GM19452 (cell line): ENCODE results near the gene MSI2.
"Not testable (repeated sequence)": the region's sequence is repeated elsewhere in the genome, so short reads cannot be mapped to it uniquely, and the experiment has no call there.

Source experiments
- ATAC-seq: cut with Tn5 transposase; IDR thresholded peaks from one replicate; pipeline ENCODE4 v1.9.1; 2021; ENCODE audit not compliant: unreplicated experiment

MSI2 gene

DNA sequence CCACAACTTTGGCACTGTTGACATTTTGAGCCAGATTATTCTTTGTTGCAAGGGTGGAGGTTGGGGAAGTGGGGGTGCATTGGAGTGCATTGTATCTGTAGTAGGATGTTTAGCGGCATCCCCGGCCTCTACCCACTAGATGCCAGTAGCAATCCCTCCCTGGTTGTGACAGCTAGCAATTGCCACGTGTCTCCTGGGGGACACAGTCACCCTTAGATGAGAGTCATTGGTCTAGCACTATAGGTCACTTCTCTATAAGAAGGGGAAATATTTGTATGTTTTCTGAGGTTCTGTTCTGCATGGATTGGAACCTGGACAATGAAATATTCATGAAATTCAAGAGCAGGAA, 32.4 kb downstream of the MSI2 start:
- ATAC-seq = no peak

DNA sequence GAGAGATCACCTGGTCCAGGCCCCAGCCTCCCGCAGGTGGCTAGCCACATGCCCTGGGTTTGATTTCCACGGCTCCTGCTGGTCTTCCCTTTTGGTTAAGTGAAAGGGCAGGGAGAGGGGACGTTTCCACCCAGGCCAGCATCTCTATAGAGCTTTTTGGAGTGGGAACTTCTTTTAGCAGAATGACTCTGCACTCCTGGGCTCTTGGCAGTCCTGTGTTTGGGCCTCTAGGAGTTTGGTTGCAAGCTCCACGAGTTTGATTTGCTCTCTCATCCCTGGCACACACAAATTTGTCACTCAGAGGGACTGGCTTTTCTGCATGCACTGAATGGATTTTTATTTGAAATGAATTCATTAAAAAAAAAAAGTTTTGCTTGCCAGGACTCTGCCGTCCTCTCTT, 32.8 kb downstream of the MSI2 start:
- no peak for ATAC-seq

GRCh38 chr17:57289613-57290012, 33.3 kb downstream of the MSI2 start:
- no peak for ATAC-seq

DNA sequence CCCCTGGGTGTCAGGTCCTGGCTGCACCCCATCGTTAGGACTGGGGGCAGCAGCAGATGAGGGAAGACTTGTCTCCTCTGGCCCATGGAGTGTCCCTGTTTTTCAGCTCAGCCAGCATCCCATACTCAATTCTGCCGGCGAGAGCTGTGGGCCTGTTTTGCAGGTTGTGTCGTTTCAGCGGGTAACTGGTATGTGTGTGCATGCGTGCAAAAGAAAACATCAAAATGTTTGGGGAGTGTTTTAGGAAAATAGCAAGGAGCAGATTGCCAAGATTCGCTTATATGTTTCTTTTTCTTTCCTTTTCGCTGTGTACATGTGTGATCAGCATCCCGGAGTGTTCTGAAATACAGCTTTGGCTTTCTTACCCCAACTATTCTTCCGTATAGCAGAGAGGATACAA, 34.7 kb downstream of the MSI2 start:
- ATAC-seq = no peak

- no peak for ATAC-seq
Observed at GRCh38 chr17:57292091-57292490, 35.8 kb downstream of the MSI2 start.

DNA sequence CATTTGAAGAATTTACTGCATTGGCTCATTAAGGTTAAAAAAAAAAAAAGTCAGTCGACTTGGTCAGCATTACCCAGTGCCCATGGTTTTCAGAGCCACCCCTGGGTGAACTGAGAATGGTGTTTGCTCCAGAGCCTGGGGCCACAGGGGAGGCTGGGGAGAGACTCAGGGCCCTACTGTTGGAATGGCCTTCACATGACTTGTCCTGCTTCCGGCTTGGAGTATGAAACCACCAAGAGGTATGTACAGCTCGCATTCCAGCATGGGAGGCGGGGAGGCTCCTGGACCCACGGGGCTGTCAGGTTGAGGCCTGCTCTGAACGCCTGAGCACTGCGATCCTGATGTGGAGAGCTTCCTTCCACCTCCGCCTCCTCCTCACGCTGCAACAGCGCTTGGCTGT, 36.8 kb downstream of the MSI2 start:
- ATAC-seq = no peak

- no peak for ATAC-seq
Observed at GRCh38 chr17:57294101-57294500, 37.8 kb downstream of the MSI2 start.

DNA sequence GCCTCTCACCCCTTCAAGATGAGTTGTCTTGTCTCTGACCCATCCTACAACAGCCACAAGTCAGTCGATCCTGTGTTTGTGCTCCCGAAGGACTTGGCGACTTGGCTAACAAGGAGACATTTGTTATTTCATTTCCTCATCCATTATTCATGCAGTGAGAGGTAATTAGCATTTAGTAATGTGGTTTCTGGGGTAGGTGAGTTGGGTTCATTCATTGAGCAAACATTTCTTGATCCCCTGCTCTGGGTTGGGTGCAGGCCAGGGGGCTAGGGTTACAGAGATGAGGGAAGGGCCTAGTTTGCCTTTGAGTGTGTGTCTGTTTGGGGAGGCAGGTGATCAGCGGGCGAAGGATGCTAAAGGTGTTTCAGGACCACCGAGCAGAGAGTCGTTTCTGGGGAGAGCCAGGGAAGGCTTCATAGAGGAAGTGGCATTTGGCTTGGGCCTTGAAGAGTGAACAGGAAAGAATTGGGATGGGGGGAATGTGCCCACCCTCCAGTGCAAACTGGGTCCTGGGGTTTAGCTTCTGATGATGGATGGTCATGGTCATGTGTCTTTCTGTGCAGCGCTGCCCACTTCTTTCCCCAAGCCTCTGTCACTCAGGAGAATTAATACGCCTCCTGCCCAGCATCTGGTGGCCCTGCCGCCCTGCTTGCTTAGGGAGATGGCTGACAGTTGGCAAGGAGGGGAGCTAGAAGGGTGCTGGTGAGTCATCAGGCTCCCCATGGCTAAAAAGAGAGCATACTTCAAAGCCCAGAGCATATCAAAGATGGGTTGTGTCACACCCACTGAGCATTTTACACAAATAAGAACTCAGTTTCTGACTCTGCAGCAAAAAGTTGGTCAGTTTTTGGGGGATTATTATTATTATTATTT, 38.5 kb downstream of the MSI2 start:
- no peak for ATAC-seq

GRCh38 chr17:57295526-57296023, 39.3 kb downstream of the MSI2 start:
- ATAC-seq = no peak

DNA sequence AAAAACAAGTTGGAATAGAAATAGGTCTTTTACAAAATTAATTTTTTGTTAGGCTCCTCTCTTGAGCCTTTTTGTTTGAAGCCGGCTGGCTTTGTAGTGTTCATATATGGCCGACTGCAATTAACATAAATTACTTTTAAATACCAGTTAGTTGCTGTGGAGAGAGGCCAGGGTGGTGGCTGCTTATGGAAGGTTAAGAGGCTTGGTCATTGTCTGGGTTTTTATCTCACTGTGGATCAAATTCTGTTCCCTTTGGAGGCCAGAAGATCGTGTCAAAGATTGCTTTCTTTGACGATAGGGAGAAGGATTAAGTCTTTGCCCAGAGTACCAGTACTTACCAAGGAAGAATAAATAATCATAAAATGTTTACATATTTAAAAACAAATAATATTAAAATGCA, 39.9 kb downstream of the MSI2 start:
- no peak for ATAC-seq

DNA sequence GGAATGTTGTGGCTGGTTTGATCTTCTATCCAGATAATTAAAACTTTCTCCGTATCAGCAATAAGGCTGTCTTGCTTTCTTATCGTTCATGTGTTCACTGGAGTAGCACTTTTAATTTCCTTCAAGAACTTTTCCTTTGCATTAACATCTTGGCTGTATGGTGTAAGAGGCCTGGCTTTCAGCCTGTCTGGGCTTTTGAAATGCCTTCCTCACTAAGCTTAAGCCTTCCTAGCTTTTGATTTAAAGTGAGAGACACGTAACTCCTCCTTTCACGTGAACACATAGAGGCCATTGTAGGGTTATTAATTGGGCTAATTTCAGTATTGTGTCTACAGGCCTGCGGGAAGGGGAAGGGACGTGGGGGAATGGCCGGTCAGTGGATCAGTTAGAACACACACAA, 42.9 kb downstream of the MSI2 start:
- no peak for ATAC-seq

- not testable (repeated sequence) for ATAC-seq
Observed at GRCh38 chr17:57300592-57300991, 44.3 kb downstream of the MSI2 start.

GRCh38 chr17:57302690-57303465, 46.6 kb downstream of the MSI2 start:
- no peak for ATAC-seq

DNA sequence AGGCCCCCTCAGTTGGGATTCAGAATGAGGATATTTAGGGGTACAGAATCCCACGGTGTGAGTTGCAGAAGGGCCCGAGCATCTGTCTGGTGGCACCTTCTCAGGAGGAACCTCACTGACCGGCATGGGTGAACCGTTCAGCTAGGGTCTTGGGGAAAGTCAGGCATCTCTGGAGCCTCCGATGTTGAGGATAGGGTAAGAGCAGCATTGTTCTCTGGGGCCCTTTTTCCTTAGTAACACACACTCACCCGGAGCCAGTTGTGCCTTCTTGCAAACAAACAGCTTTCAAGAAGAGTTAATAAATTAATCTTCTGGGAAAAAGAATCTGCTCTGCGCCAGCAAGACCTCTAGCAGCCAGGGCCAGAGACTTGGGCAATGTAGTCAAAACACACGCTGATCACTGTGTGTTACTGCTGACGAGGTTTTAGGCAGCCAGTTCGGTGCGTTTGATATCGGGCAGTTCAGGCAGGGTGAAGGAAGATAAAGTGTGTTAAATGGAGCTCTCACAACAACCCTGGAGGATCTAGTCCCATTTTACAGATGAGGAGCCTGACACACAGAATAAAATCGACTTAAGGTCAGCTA, 48.9 kb downstream of the MSI2 start:
- no peak for ATAC-seq

DNA sequence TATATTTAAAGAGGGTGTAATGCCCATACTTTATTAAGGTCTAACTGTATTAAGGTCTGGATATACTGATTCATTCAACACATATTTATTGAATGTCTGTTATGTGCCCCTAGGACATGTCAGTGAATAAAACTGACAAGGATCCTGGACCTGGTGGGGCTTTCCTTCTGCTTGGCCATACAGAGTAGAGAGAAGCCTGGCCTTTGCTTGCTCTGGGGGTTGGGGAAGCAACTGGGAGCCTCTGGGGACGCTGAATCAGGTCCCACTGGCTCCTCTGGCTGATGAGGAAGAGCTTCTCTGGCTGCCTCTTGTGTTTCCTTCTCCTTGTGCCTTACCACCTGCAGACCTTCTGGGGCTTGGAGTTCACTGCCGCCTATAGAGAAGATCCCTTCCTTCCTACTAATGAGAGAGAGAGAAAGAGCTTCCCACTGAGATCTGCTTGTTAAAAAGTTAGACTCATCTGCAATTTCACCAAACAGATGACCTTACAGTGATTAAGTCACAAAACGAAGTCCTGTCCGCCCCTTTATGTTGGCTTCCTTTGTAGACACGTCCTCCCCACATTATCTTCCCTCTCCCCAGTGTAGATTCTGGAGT, 49.7 kb downstream of the MSI2 start:
- no peak for ATAC-seq

DNA sequence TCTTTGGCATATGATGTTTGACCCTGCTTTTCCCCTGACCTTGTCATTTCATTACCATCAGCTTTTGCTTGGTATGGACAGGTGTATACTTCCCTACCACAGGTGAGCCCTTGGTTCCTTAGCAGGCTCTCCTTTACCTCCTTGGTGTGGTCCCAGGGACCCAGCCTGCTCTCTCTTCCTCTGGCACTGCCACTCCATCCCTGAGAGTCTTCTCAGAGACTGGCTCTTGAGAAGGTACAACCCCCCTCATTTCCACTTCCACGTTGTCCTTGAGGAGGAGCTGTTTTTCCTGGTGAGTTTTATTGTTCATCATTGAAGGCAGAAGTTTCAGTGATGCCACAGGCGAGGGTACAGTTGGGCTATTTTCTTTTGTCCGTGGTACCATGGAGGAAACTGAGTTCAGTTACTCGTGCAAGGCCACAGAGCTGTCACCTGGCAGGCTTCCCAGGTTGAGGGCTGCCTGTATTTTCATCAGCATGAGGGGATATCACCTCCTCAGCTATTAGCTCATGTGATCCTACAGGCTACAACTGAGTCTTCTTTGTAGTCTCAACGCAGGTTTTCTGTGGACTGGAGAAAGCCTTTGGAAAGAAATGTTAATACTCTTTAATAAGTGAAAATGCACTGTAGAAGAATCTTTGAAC, 52.3 kb downstream of the MSI2 start:
- ATAC-seq = no peak

DNA sequence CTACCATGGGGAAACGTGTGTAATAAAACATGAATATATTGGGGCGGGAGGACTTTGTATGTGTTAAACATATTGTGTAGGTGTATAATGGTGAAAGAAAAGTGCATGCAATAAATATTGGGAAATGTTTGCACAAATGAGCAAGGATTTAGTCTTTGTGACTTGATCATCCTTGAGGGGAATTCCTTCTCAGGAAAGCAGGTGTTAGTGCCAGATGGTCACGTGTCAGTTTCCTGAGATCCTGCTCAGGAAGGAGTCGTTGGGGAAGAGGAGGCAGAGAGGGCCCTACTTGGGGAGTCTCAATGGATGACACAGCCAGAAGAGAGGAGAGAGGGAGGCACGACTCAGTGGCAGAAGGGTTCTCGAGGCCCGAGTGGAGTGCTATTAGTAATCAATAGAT, 53.2 kb downstream of the MSI2 start:
- no peak for ATAC-seq

GRCh38 chr17:57311281-57312216, 55.2 kb downstream of the MSI2 start:
- ATAC-seq = no peak

DNA sequence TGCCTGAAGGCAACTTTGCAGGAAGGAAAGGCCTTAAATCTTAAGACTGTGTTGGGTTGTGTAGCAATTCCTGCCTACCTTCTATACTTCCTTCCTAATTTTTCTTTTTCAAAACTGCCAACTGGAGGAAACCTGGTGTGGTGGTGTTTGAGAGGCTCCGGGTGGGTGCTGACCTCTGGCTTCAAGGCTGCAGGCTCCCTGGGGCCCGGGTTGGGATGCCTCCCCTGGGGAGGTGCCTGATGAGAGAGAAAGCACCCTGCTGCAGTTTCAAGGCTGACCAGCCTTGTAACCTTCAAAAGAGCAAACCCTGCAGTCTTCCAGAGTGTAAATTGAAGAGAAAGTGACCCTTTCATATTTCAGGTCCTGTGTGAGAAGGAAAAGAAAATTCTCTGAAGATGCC, 55.9 kb downstream of the MSI2 start:
- ATAC-seq = no peak
